SH-SY5Y (cell line): Measurements from ENCODE around the gene DNAJC8.

ENCODE experiments used
- GATA2 ChIP-seq: IDR thresholded peaks from 2 replicates; pipeline ENCODE4 v1.6.1; 2011; ENCODE audit warnings: mild to moderate bottlenecking, low read depth, low read length
- GATA3 ChIP-seq: IDR thresholded peaks from 2 replicates; pipeline ENCODE4 v1.6.1; 2011; ENCODE audit warnings: low read depth, mild to moderate bottlenecking, low read length, moderate library complexity

- TF ChIP-seq GATA3 (no peak), GATA2 (no peak)
These were observed 53.9 kb downstream of the DNAJC8 start for GRCh38 chr1:28178690-28179485.
